Measurements from ENCODE around the gene POU6F2.

Gene POU6F2

GRCh38 chr7:39062811-39063210 is 85.1 kb downstream of the POU6F2 start:
- in situ Hi-C loops (cut with HindIII; ENCODE audit: low sequenced_read_pairs): no loop called here

- in situ Hi-C loops (cut with HindIII; ENCODE audit: low sequenced_read_pairs): no loop called here
Measured at GRCh38 chr7:39069031-39069430, 91.3 kb downstream of the POU6F2 start.

DNA sequence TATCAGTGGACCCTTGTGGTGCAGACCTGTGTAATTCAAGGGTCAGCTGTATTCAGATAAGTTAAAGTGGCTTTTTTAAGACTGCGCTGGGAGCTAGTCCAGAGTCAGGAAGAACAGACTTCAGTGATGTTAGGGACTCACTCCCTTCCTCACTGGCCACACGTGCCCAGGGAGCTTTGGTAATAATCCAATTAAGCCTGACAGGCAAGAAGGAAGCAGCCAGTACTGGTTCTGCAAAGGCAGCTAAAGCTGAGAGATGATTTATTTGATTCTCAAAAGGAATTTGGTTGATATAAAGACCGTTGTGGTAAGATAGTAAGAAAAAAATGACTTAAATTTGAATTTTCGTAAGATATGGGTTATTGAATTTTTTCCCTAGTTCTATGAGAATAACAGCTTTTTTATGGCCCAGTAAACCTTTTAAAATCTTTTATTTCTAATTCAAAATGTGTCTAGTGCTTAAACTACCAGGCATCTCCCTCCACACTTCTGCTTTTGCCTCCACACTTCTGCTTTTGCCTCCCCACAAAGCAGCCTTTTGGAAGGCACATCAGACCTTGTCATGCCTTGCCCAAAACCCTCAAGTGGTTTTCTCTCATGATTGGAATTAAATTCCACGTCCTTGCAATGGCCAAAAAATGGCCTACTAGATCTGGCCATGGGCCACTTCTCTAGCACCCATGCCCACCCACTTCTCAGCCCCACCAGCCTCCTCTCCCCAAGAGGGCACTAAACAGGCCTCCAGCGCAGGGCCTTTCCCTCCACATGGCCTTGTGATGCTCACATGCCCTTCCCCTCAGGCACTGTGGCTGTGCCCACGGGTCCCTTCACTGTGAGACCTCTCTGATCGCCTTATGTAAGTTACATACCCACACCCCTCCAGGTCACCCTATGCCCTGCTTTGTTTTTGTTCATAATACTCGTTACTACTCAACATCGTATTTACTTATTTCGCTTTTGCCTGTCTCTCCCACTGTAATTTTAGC is 92.5 kb downstream of the POU6F2 start:
- in situ Hi-C loops (cut with HindIII; ENCODE audit: low sequenced_read_pairs): no loop called here

- in situ Hi-C loops (cut with HindIII; ENCODE audit: low sequenced_read_pairs): no loop called here
Measured at GRCh38 chr7:39071116-39071515, 93.4 kb downstream of the POU6F2 start.

DNA sequence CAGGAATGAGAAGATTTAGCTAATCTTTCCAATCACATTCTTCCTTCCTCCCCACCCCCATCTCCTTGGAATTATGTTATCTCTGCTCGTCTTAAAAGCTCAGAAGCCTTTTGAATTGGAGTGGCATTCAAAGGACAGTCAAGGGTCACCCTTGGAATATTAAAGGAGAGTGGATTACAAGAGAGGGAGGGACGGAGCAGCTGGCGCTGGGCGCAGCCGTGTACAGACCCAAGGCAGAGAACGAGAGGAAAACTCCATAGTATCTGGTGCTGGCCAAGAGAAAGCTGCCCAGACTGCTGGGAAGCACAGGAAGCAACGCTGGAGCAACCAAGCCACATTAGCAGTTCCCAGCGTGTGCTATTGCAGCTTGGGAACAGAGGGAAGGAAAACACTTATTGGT is 95.7 kb downstream of the POU6F2 start:
- in situ Hi-C loops (cut with HindIII; ENCODE audit: low sequenced_read_pairs): no loop called here

- in situ Hi-C loops (cut with HindIII; ENCODE audit: low sequenced_read_pairs): no loop called here
Measured at GRCh38 chr7:39075210-39075609, 97.5 kb downstream of the POU6F2 start.

DNA sequence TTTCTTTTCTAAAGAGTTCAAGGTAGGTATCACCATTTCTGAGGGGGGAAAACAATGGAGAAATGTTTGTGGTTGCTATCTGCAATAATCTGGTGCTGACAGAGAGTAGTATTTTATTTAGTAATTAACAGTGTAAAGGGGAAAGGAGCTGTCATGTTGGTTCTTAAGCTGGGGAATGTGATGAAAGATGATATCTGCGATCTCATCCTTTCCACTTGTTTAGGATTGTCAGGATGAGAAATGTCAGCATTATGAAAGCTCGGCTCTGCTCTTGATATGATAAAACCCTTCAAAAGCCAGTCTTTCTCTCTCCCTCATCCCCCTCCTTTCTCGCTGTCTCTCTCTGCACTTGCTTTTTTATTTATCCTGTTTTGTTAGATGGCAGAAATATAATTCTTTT is 106.1 kb downstream of the POU6F2 start:
- in situ Hi-C loops (cut with HindIII; ENCODE audit: low sequenced_read_pairs): no loop called here

DNA sequence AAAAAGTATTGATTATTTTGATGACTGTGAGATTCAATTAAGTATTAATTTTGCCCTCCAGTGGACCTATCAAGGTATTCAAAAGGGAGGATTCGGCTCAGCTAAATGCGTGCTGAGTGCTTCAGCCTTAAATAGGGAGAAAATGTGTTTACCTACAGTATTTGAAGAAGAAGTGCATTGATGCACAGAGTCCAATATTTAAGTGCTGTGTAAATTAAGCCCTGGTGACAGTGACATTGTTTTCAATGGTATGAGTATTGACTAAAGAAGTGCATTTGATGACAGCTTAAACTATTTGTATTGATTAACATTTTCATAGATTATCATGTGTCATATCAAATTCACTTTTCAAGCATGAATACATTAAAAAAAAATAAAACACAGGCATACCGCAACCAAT is 106.6 kb downstream of the POU6F2 start:
- in situ Hi-C loops (cut with HindIII; ENCODE audit: low sequenced_read_pairs): no loop called here

- in situ Hi-C loops (cut with HindIII; ENCODE audit: low sequenced_read_pairs): no loop called here
Measured at GRCh38 chr7:39085189-39085588, 107.5 kb downstream of the POU6F2 start.

- in situ Hi-C loops (cut with HindIII; ENCODE audit: low sequenced_read_pairs): no loop called here
Measured at GRCh38 chr7:39085590-39086049, 107.9 kb downstream of the POU6F2 start.

GRCh38 chr7:39086638-39087360 is 109.1 kb downstream of the POU6F2 start:
- in situ Hi-C loops (cut with HindIII; ENCODE audit: low sequenced_read_pairs): no loop called here

DNA sequence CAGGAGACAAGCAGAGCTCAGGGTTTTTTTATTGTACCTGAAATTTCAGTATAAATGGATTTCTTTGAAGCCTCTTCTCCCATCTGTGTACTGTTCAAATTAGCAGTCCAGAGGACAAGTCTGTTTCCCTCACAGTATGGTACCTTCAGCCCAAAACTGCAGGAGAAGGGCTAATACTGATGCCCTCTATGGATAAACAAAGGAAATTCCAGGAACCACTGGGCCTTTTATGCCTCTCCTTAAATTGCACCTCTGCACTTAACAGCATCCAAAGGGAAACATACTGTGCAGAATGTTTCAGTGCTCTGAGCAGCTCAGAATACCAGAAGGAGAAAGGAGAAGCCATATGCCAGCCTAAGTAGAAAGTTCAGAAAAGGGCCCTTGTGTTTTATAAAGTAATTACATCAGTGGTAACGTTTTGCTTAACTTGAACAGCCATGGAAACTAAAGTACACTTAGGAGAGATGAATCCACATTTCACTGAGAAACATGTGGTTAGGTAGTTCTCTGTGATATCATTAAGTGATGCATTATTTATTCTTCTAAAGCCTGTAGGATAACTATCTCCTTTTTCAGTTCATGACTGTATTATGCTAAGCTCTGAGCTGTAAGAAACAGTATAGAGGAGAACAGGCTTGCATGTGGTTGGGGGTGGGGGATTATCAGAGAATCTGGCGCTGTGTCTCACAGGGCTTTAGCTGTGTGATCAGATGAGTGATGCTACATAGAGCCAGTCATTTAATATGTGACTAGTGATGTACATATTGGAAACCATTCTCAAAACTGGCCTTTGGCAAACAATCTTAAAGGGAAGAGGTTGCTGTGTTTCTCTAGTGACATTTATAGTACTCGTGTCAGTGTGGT is 111.3 kb downstream of the POU6F2 start:
- in situ Hi-C loops (cut with HindIII; ENCODE audit: low sequenced_read_pairs): no loop called here

GRCh38 chr7:39091145-39091544 is 113.4 kb downstream of the POU6F2 start:
- in situ Hi-C loops (cut with HindIII; ENCODE audit: low sequenced_read_pairs): no loop called here

DNA sequence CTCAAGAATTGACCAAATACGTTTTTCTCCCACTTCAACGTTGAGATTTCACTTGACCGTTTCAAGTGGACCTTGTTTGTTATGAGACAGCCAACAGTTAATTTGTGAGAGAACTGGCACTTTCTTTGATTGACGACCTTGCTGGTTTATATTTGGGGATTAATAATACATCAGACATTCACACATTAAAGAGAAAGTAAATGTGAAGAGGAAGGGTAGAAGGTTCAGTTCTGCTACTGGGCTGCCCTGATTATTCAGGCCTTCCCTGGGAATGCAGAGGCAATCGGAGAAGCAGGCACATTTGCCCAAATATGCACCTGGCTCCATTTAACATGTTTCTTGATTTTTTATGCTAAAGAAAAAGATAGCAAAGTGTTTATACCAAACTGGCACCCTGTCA is 114.1 kb downstream of the POU6F2 start:
- in situ Hi-C loops (cut with HindIII; ENCODE audit: low sequenced_read_pairs): no loop called here

DNA sequence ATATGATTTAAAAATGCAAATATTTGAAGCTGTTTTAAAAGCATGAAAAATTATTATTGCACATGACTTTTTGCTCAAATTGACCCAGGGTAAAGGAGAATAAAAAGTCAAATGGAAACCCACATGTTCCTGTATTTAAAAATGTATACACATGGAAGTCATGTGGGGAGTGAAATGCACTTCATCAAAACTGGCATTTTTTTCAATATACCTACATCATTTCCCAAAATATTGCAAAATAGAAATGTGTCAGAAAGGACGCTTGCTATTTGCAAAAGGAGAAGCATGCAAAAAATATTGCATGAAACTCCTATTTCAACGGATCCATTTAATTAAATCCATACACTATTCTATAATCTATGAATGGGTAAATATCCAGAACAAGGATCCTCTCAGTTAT is 117.0 kb downstream of the POU6F2 start:
- in situ Hi-C loops (cut with HindIII; ENCODE audit: low sequenced_read_pairs): no loop called here

DNA sequence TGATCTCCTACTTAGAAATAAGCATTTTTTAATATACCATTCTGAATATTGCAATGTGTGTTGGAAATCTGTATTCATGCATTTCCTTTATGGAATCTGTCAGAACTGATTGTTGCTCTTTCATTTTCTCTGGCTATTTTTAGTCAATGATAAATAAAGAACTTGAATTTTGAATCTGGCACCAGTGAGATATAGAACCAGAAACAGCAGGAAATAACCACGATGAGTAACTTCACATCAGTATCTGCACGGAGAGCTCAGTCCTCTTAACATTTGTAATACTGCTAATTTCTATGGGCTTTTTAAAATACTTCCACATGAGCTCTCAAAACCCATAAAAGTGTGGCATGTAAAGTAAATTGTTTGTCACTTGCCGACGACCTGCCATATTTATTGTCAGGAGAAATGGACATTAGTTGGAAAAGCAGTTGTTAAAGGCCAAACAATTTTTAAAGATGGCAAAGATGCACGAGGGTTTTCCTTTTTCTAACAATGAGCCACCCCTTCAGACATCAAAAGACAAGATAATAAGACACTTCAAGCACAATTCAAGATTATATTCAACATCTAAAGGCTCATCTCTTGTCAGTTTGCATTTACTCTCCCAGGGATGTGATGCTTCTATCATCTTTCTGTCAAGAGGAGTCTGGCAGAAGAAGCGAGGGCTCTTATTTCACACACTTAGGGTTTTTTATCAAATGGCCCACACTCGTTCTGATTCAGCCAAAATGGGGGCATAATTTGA is 118.3 kb downstream of the POU6F2 start:
- in situ Hi-C loops (cut with HindIII; ENCODE audit: low sequenced_read_pairs): no loop called here

DNA sequence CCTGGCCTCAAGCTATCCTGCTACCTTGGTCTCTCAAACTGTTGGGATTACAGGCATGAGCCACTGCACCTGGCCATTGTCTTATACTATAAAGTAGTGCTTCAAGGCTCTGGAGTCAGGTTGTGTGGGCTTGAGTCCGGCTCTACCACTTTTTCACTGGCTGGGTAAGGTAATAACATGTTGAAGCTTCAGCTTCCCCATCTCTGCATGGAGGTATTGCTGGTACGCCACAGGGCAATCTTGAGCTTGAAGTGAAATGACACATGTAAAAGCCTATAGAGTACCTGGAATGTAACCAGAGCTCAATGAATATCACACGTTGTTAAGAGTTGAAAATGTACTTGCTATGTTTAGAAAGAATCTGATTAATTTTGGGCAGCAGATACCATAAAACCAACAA is 120.8 kb downstream of the POU6F2 start:
- in situ Hi-C loops (cut with HindIII; ENCODE audit: low sequenced_read_pairs): no loop called here

DNA sequence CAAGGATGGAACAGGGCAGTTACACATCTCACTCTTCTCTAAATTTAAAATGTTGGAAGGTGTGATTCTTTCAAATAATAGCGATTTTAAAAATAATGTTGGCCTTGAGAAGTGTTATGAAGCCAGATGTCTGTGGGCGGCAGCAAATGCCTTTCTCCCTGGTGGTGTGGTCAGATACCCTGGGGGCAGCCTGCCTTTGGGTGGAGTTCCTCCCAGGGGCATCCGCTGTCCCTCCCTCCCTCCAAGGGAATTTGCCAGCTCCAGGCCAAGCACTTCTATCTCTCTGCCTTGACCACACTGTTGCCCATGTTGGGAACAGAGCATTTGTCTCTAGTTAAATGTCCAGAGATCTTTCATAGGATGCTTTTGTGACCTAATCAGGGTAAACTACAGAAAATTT is 121.4 kb downstream of the POU6F2 start:
- in situ Hi-C loops (cut with HindIII; ENCODE audit: low sequenced_read_pairs): no loop called here

GRCh38 chr7:39100270-39100669 is 122.6 kb downstream of the POU6F2 start:
- in situ Hi-C loops (cut with HindIII; ENCODE audit: low sequenced_read_pairs): no loop called here

GRCh38 chr7:39102234-39102633 is 124.5 kb downstream of the POU6F2 start:
- in situ Hi-C loops (cut with HindIII; ENCODE audit: low sequenced_read_pairs): no loop called here
